ENCODE data around the gene RPL13A.

DNA sequence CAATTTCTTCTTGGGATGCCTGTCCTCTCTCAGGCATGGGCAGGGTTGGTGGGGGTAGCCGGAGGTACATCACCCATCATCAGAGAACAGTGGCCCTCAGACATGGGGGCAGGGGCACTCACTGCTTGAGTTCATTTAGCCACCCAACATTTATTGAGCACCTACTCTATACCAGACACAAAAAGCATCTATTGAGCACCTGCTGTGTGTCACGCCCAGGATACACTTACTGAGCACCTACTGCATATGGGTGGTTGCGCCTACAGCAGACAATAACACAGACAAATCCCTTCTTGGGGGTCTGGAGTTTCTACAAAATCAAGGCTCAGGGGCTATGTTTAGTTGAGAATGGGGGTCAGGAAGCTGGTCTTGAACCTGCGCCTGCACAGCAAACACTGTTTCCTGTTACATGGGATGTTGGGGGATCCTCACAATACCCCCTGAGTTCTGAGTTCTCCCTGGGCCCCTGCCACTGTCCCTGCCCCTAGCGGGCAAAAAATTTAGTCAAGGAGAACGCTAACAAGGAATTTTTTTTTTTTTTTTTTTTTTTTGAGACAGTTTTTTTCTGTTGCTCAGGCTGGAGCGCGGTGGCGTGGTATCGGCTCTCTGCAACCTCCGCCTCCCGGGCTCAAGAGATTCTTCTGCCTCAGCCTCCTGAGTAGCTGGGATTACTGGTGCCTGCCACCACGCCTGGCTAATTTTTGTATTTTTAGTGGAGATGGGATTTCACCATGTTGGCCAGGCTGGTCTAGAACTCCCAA is 52.0 kb downstream of the RPL13A start:
- TF ChIP-seq RXRA (IDR thresholded peaks at IDR 0.05; ENCODE audit: borderline replicate concordance, low read depth), result no peak
- TF ChIP-seq, protein P1, sequence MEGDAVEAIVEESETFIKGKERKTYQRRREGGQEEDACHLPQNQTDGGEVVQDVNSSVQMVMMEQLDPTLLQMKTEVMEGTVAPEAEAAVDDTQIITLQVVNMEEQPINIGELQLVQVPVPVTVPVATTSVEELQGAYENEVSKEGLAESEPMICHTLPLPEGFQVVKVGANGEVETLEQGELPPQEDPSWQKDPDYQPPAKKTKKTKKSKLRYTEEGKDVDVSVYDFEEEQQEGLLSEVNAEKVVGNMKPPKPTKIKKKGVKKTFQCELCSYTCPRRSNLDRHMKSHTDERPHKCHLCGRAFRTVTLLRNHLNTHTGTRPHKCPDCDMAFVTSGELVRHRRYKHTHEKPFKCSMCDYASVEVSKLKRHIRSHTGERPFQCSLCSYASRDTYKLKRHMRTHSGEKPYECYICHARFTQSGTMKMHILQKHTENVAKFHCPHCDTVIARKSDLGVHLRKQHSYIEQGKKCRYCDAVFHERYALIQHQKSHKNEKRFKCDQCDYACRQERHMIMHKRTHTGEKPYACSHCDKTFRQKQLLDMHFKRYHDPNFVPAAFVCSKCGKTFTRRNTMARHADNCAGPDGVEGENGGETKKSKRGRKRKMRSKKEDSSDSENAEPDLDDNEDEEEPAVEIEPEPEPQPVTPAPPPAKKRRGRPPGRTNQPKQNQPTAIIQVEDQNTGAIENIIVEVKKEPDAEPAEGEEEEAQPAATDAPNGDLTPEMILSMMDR (IDR thresholded peaks at IDR 0.05), result peak; percentile 12; the same call in 1 of the 2 replicates
- no peak for TF ChIP-seq TCF12 (IDR thresholded peaks at IDR 0.05)
- TF ChIP-seq, protein P2, sequence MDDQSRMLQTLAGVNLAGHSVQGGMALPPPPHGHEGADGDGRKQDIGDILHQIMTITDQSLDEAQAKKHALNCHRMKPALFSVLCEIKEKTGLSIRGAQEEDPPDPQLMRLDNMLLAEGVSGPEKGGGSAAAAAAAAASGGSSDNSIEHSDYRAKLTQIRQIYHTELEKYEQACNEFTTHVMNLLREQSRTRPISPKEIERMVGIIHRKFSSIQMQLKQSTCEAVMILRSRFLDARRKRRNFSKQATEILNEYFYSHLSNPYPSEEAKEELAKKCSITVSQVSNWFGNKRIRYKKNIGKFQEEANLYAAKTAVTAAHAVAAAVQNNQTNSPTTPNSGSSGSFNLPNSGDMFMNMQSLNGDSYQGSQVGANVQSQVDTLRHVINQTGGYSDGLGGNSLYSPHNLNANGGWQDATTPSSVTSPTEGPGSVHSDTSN (IDR thresholded peaks at IDR 0.05), result no peak
- no peak for TF ChIP-seq POLR2AphosphoS5 (IDR thresholded peaks at IDR 0.05; ENCODE audit: low read depth, low read length)
- TF ChIP-seq GABPA (IDR thresholded peaks at IDR 0.05; ENCODE audit: low read depth), result no peak
- no peak for TF ChIP-seq FOSL2 (IDR thresholded peaks at IDR 0.05; ENCODE audit: borderline replicate concordance, low read depth)
- no peak for TF ChIP-seq RAD21 (IDR thresholded peaks at IDR 0.05; ENCODE audit: low read length)
- TF ChIP-seq FOXM1 (IDR thresholded peaks at IDR 0.05; ENCODE audit: low read depth), result no peak
- TF ChIP-seq, protein P3, sequence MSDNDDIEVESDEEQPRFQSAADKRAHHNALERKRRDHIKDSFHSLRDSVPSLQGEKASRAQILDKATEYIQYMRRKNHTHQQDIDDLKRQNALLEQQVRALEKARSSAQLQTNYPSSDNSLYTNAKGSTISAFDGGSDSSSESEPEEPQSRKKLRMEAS (IDR thresholded peaks at IDR 0.05; ENCODE audit: low read depth), result no peak
- TF ChIP-seq, protein P4, sequence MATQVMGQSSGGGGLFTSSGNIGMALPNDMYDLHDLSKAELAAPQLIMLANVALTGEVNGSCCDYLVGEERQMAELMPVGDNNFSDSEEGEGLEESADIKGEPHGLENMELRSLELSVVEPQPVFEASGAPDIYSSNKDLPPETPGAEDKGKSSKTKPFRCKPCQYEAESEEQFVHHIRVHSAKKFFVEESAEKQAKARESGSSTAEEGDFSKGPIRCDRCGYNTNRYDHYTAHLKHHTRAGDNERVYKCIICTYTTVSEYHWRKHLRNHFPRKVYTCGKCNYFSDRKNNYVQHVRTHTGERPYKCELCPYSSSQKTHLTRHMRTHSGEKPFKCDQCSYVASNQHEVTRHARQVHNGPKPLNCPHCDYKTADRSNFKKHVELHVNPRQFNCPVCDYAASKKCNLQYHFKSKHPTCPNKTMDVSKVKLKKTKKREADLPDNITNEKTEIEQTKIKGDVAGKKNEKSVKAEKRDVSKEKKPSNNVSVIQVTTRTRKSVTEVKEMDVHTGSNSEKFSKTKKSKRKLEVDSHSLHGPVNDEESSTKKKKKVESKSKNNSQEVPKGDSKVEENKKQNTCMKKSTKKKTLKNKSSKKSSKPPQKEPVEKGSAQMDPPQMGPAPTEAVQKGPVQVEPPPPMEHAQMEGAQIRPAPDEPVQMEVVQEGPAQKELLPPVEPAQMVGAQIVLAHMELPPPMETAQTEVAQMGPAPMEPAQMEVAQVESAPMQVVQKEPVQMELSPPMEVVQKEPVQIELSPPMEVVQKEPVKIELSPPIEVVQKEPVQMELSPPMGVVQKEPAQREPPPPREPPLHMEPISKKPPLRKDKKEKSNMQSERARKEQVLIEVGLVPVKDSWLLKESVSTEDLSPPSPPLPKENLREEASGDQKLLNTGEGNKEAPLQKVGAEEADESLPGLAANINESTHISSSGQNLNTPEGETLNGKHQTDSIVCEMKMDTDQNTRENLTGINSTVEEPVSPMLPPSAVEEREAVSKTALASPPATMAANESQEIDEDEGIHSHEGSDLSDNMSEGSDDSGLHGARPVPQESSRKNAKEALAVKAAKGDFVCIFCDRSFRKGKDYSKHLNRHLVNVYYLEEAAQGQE (IDR thresholded peaks at IDR 0.05; ENCODE audit: low read depth, low read length), result no peak
- TF ChIP-seq NRF1 (IDR thresholded peaks at IDR 0.05; ENCODE audit: low read depth, low read length), result no peak
- no peak for TF ChIP-seq RCOR1 (IDR thresholded peaks at IDR 0.05; ENCODE audit: low read length)

All from SK-N-SH (cell line).